GM12874 (cell line): ENCODE measurements around the gene CETP.

Source experiments
- CTCF ChIP-seq: IDR thresholded peaks from 2 replicates; pipeline ENCODE4 v1.5.1; 2011; ENCODE audit warnings: low read depth, mild to moderate bottlenecking, control low read depth, low read length, moderate library complexity; ENCODE audit not compliant: insufficient read depth

Gene CETP

DNA sequence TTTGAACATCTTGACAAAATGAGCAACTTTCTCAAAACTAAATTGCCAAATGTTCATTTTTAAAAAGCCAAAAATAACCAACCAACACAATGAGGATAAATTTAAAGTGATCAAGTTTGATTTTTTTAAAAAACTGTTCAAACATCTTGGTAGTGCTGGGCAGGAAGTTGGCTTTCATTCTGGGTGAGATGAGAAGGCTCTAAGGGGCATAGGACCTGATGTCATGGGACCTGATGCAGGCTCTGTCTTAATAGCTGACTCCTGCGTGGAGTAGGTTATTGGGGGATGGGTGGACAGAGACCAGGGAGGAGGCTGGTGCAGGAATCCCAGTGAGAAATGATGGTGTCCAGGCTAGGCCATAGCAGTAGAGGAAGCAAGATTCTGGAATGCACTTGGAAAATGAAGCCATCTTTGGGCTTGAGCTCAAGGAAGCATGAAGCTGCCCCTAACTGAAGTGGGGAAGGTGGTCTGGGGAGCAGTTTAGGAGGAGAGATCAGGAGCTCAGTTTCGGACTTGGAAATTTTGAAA is 48.0 kb downstream of the CETP start:
- TF ChIP-seq CTCF, result no peak

- TF ChIP-seq CTCF, result no peak
Measured at GRCh38 chr16:57012353-57012752, 50.6 kb downstream of the CETP start.

GRCh38 chr16:57013229-57013628 is 51.5 kb downstream of the CETP start:
- TF ChIP-seq CTCF, result no peak

GRCh38 chr16:57013902-57014301 is 52.2 kb downstream of the CETP start:
- no peak for TF ChIP-seq CTCF

DNA sequence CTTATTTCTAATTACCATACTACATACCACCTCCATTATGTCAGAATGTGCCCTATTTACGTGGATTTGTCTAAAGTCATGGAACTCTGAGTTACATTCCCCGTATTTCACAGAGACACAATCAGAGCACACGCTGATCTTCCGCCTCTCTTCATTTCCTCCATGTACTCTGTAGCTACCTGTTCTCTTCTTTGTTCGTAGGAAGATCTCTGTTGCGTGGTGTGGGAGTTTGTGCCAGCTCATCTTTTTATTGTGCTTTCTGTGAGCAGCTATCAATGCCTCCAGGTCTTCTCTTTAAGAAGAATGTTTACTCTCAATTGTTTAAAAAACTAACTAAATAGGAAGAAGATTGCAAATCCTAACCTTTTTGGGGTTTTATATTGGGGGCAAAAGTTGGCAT is 54.6 kb downstream of the CETP start:
- TF ChIP-seq CTCF, result no peak

GRCh38 chr16:57016831-57017230 is 55.1 kb downstream of the CETP start:
- TF ChIP-seq CTCF, result no peak

DNA sequence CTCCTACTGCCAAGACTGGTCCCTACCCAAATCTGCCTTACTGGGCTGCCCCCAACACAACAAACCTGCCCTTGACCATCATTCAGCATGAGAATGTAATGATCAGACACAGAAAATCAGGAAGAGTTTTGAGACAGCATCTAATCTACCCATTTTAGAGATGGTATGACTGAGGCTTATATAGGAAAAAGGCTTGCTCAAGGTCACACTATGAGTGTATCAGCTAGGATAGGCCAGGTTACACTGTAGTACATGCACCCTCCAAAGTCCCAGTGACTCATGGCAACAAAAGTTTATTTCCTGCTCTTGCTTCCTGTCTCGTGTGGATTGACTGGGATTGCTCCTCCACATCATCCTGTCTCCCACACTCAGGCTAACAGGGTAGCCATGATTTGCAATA is 55.5 kb downstream of the CETP start:
- no peak for TF ChIP-seq CTCF
